Endodermal cell (in vitro differentiated cells): ENCODE data around the gene MPP2. TPM values are rescaled to one million over a fixed set of nuclear protein-coding genes. Genes with fewer than 3 reads are reported as not detected.
A peak's percentile ranks its signal among the peaks of the same experiment; 100 is the strongest.

Experiments used
- DNase-seq: peaks from one replicate; pipeline ENCODE4 v3.0.0-alpha.2; 2017
- H3K27ac ChIP-seq: 2 replicates; pipeline ENCODE4 v1.5.1; 2013; ENCODE audit warnings: mild to moderate bottlenecking, low read depth, low read length, moderate library complexity
- H3K27me3 ChIP-seq: 2 replicates; pipeline ENCODE4 v1.6.1; 2013; ENCODE audit warnings: mild to moderate bottlenecking, low read length, moderate library complexity; ENCODE audit not compliant: insufficient read depth, control insufficient read depth, poor library complexity, severe bottlenecking
- H3K36me3 ChIP-seq: 2 replicates; pipeline ENCODE4 v1.7.0; 2013; ENCODE audit warnings: mild to moderate bottlenecking, low read length, moderate library complexity; ENCODE audit not compliant: control insufficient read depth, insufficient read depth
- H3K4me1 ChIP-seq: one replicate; pipeline ENCODE4 v1.7.0; 2013; ENCODE audit warnings: low read length; ENCODE audit not compliant: control insufficient read depth, insufficient read depth
- H3K4me3 ChIP-seq: 2 replicates; pipeline ENCODE4 v1.5.1; 2013; ENCODE audit warnings: mild to moderate bottlenecking, low read length, moderate library complexity
- H3K9ac ChIP-seq: 2 replicates; pipeline ENCODE4 v1.6.1; 2013; ENCODE audit warnings: mild to moderate bottlenecking, low read length, moderate library complexity; ENCODE audit not compliant: poor library complexity, severe bottlenecking; ENCODE audit errors: extremely low read depth
- H3K9me3 ChIP-seq: 2 replicates; pipeline ENCODE4 v1.6.1; 2013; ENCODE audit warnings: mild to moderate bottlenecking, low read length, moderate library complexity; ENCODE audit not compliant: control insufficient read depth
- H3K27ac Mint-ChIP-seq: 2 replicates; pipeline ENCODE4 v1.8.0; 2020; ENCODE audit warnings: mixed read lengths
- H3K27me3 Mint-ChIP-seq: 2 replicates; pipeline ENCODE4 v1.8.0; 2021; ENCODE audit warnings: mild to moderate bottlenecking, mixed read lengths; ENCODE audit not compliant: insufficient read depth
- H3K36me3 Mint-ChIP-seq: 2 replicates; pipeline ENCODE4 v1.8.0; 2020; ENCODE audit warnings: low read depth, mixed read lengths
- H3K4me1 Mint-ChIP-seq: 2 replicates; pipeline ENCODE4 v1.8.0; 2020; ENCODE audit warnings: mixed read lengths
- H3K4me3 Mint-ChIP-seq: 2 replicates; pipeline ENCODE4 v1.8.0; 2020; ENCODE audit warnings: mild to moderate bottlenecking, moderate library complexity, mixed read lengths
- H3K9me3 Mint-ChIP-seq: 2 replicates; pipeline ENCODE4 v1.8.0; 2020; ENCODE audit warnings: mild to moderate bottlenecking, mixed read lengths
- WGBS, 2 experiments: methylation state at CpG; one replicate each; pipeline versions ENCODE4 v1.1.5 to v1.1.7; 2013; ENCODE audit warnings: missing lambda C conversion rate in 2 of 2, mixed read lengths in 1 of 2; ENCODE audit not compliant: insufficient coverage in 1 of 2, insufficient read length in 1 of 2; 5-methylcytosine and 5-hydroxymethylcytosine counted together
- total RNA-seq, 2 donors: library from RNA; stranded (reverse); fragmentation: NEBNext Ultra II Directional in 1 of 2; extraction: Animal tissue kit (Norgen Biotek cat#: 25700) in 1 of 2; gene quantifications; 2 replicates in 1 of 2; 3 replicates in 1 of 2; pipeline ENCODE4 v1.2.1, GENCODE V29; 2021
- TF ChIP-seq, protein P1 (sequence below): fragments of 200-600 bp; sonication (generic); conservative IDR thresholded peaks from 2 replicates; pipeline ENCODE4 v1.5.0; 2021; ENCODE audit warnings: antibody characterized with exemption, mild to moderate bottlenecking

MPP2 gene
- total RNA-seq, 2 donors from 2014 or later = 16.2 to 18.3 TPM

DNA sequence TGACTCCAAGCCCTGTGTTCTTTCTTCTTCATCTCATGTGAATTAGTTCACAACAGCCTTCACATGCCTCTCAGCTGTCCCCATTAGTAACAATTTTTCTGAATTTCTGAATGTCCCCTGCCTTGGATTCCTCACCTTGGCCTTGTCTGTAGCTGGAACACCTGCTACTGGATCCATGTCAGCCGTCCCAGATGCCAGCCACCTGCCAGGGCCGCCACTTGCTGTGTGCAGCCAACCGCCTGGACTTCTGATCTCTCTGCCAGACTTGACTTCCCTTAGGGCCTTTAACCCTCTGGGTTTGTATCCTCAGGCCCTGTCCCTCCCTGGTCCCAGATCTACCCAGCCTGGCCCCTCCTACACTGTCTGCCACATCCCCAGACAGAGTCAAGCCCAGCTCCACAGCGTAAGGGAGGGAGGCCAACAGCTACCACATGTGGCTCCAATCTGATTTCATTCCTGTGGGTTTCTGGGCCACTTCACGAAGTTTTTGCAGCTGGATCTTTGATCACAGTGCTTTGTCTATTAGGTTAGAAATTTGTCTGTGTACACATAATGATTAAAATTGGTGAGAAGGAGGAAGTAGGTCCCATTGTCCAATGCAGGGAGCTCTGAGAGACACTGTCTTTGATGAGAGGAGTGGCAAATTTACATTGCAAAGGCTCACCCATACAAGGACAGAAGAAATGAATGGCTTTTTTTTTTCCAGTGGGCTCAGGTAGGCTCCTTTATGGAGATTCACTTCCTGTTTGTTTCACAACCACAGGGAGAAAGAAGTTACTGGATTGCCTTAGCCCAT is 15.3 kb downstream of the MPP2 start:
- Histone ChIP-seq H3K4me3 (no peak overlapping the region), H3K27me3 (no peaks in the 10 kb centered on the region), H3K27ac (no peak overlapping the region), H3K9me3 (no peaks in the 10 kb centered on the region), H3K9ac (no peak overlapping the region), H3K4me1 (no peaks in the 10 kb centered on the region), H3K36me3 (no peaks in the 10 kb centered on the region)
- Mint-ChIP-seq H3K9me3 (no peaks in the 10 kb centered on the region), H3K27me3 (no peaks in the 10 kb centered on the region), H3K36me3 (peaks cover 7% of the 10 kb centered on the region), H3K4me3 (no peak overlapping the region), H3K27ac (peak overlapping the region; percentile 36), H3K4me1 (peaks cover 21% of the 10 kb centered on the region)
- 67 to 80% methylated on average over 4 to 5 of the region's 5 CpGs for WGBS, 2 experiments
- peak; percentile 78 for DNase-seq
- TF ChIP-seq, protein P1, sequence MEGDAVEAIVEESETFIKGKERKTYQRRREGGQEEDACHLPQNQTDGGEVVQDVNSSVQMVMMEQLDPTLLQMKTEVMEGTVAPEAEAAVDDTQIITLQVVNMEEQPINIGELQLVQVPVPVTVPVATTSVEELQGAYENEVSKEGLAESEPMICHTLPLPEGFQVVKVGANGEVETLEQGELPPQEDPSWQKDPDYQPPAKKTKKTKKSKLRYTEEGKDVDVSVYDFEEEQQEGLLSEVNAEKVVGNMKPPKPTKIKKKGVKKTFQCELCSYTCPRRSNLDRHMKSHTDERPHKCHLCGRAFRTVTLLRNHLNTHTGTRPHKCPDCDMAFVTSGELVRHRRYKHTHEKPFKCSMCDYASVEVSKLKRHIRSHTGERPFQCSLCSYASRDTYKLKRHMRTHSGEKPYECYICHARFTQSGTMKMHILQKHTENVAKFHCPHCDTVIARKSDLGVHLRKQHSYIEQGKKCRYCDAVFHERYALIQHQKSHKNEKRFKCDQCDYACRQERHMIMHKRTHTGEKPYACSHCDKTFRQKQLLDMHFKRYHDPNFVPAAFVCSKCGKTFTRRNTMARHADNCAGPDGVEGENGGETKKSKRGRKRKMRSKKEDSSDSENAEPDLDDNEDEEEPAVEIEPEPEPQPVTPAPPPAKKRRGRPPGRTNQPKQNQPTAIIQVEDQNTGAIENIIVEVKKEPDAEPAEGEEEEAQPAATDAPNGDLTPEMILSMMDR = no peak

GRCh38 chr17:43890240-43890639 is 17.1 kb downstream of the MPP2 start:
- TF ChIP-seq, protein P1 = no peak
- Histone ChIP-seq H3K9me3 (no peaks in the 10 kb centered on the region), H3K4me1 (no peaks in the 10 kb centered on the region), H3K9ac (no peak overlapping the region), H3K4me3 (no peak overlapping the region), H3K27me3 (no peaks in the 10 kb centered on the region), H3K27ac (no peak overlapping the region), H3K36me3 (no peaks in the 10 kb centered on the region)
- Mint-ChIP-seq H3K4me1 (peaks cover 25% of the 10 kb centered on the region), H3K27me3 (no peaks in the 10 kb centered on the region), H3K36me3 (peaks cover 7% of the 10 kb centered on the region), H3K4me3 (no peak overlapping the region), H3K9me3 (no peaks in the 10 kb centered on the region), H3K27ac (no peak overlapping the region)
- 88% methylated on average over 1 of the region's 1 CpG; no CpG with 5 or more reads in 1 of the 2 experiments for WGBS, 2 experiments
- DNase-seq = no peak

DNA sequence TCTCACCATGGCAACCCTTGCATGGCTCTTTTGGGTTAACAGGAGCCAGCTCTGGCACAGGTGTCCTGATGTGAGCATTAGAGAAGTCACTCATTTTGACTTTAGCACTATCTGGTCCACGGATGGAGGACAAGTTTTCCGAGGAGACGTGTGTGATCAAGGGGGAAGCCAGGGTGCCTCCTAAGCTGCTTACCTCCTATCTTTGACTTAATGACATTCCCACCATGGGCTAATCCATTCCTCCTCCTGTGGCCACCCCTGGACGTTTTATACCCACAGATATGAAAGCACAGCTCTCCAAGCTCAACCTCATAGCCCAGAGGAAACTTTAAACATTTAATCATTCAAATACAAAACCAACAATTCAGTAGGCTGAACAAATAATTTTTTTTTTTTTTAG is 18.8 kb downstream of the MPP2 start:
- H3K9me3 Mint-ChIP-seq = no peaks in the 10 kb centered on the region
- H3K36me3 Mint-ChIP-seq = peaks cover 7% of the 10 kb centered on the region
- no peaks in the 10 kb centered on the region for H3K27me3 Mint-ChIP-seq
- H3K9ac ChIP-seq = no peak overlapping the region
- DNase-seq = no peak
- H3K4me3 Mint-ChIP-seq = no peak overlapping the region
- H3K27ac Mint-ChIP-seq = peak overlapping the region; percentile 69
- no peak overlapping the region for H3K27ac ChIP-seq
- no peaks in the 10 kb centered on the region for H3K27me3 ChIP-seq
- TF ChIP-seq, protein P1 = no peak
- H3K9me3 ChIP-seq = no peaks in the 10 kb centered on the region
- no peak overlapping the region for H3K4me3 ChIP-seq
- peaks cover 25% of the 10 kb centered on the region for H3K4me1 Mint-ChIP-seq
- 71 to 88% methylated on average over 4 of the region's 4 CpGs for WGBS, 2 experiments
- no peaks in the 10 kb centered on the region for H3K36me3 ChIP-seq
- no peaks in the 10 kb centered on the region for H3K4me1 ChIP-seq
